ENCODE results near the gene NFAT5. TPM values are rescaled to one million over a fixed set of nuclear protein-coding genes. Genes with fewer than 3 reads are reported as not detected.
"Not testable (repeated sequence)": the region's sequence is repeated elsewhere in the genome, so short reads cannot be mapped to it uniquely, and the experiment has no call there.

The NFAT5 gene
- total RNA-seq, 4 donors from 2014 or later, result 37.4 to 109 (median 61.7) TPM

GRCh38 chr16:69632828-69633227 lies 67.1 kb downstream of the NFAT5 start:
- H3K36me3 ChIP-seq, result no peaks in the 10 kb centered on the region
- no peak overlapping the region for H3K4me3 ChIP-seq
- H3K9me3 ChIP-seq, result no peaks in the 10 kb centered on the region
- no peak for TF ChIP-seq POLR2A (IDR thresholded peaks at IDR 0.05)
- TF ChIP-seq, protein P1, sequence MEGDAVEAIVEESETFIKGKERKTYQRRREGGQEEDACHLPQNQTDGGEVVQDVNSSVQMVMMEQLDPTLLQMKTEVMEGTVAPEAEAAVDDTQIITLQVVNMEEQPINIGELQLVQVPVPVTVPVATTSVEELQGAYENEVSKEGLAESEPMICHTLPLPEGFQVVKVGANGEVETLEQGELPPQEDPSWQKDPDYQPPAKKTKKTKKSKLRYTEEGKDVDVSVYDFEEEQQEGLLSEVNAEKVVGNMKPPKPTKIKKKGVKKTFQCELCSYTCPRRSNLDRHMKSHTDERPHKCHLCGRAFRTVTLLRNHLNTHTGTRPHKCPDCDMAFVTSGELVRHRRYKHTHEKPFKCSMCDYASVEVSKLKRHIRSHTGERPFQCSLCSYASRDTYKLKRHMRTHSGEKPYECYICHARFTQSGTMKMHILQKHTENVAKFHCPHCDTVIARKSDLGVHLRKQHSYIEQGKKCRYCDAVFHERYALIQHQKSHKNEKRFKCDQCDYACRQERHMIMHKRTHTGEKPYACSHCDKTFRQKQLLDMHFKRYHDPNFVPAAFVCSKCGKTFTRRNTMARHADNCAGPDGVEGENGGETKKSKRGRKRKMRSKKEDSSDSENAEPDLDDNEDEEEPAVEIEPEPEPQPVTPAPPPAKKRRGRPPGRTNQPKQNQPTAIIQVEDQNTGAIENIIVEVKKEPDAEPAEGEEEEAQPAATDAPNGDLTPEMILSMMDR (IDR thresholded peaks at IDR 0.05), result no peak
- H3K4me1 ChIP-seq, result no peaks in the 10 kb centered on the region
- no peak overlapping the region for H3K27ac ChIP-seq
- intact Hi-C loops (cut with DNase I; ENCODE audit: low total_unique reads), result no loop called here
- no peak for DNase-seq
- no peaks in the 10 kb centered on the region for H3K27me3 ChIP-seq

GRCh38 chr16:69633375-69633774 lies 67.6 kb downstream of the NFAT5 start:
- Histone ChIP-seq H3K27me3 (no peaks in the 10 kb centered on the region), H3K4me3 (no peak overlapping the region), H3K36me3 (no peaks in the 10 kb centered on the region), H3K4me1 (no peaks in the 10 kb centered on the region), H3K27ac (no peak overlapping the region), H3K9me3 (no peaks in the 10 kb centered on the region)
- DNase-seq, result no peak
- intact Hi-C loops (cut with DNase I; ENCODE audit: low total_unique reads), result no loop called here
- TF ChIP-seq, protein P1 (IDR thresholded peaks at IDR 0.05), result no peak
- no peak for TF ChIP-seq POLR2A (IDR thresholded peaks at IDR 0.05)

DNA sequence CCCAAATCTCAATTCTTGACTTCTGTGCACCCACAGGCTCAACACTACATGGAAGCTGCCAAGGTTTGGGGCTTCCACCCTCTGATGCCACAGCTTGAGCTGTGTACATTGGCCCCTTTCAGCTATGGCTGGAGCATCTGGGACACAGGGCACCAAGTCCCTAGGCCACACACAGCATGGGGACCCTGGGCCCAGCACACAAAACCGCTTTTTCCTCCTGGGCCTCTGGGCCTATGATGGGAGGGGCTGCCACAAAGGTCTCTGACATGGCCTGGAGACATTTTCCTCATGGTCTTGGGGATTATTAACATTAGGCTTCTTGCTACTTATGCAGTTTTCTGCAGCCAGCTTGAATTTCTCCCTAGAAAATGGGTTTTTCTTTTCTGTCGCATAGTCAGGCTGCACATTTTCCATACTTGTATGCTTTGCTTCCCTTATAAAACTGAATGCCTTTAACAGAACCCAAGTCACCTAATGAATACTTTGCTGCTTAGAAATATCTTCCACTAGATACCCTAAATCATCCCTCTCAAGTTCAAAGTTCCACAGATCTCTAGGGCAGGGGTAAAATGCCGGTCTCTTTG lies 70.9 kb downstream of the NFAT5 start:
- H3K36me3 ChIP-seq; H3K27ac ChIP-seq; DNase-seq; H3K4me1 ChIP-seq; intact Hi-C loops (cut with DNase I; ENCODE audit: low total_unique reads); H3K4me3 ChIP-seq; H3K27me3 ChIP-seq; H3K9me3 ChIP-seq: not testable (repeated sequence)

GRCh38 chr16:69637206-69637865 lies 71.6 kb downstream of the NFAT5 start:
- H3K27ac ChIP-seq; H3K4me1 ChIP-seq; DNase-seq; H3K36me3 ChIP-seq; H3K27me3 ChIP-seq; H3K4me3 ChIP-seq; intact Hi-C loops (cut with DNase I; ENCODE audit: low total_unique reads); H3K9me3 ChIP-seq: not testable (repeated sequence)

GRCh38 chr16:69643997-69644396 lies 78.2 kb downstream of the NFAT5 start:
- H3K36me3 ChIP-seq; H3K27ac ChIP-seq; H3K4me1 ChIP-seq; H3K27me3 ChIP-seq; H3K4me3 ChIP-seq; H3K9me3 ChIP-seq; intact Hi-C loops (cut with DNase I; ENCODE audit: low total_unique reads); DNase-seq: not testable (repeated sequence)

GRCh38 chr16:69644790-69645189 lies 79.0 kb downstream of the NFAT5 start:
- Histone ChIP-seq H3K4me3 (no peak overlapping the region), H3K4me1 (no peaks in the 10 kb centered on the region), H3K27me3 (no peaks in the 10 kb centered on the region), H3K36me3 (no peaks in the 10 kb centered on the region), H3K27ac (no peak overlapping the region), H3K9me3 (no peaks in the 10 kb centered on the region)
- intact Hi-C loops (cut with DNase I; ENCODE audit: low total_unique reads), result no loop called here
- DNase-seq, result no peak
- TF ChIP-seq, protein P1 (IDR thresholded peaks at IDR 0.05), result no peak
- TF ChIP-seq POLR2A (IDR thresholded peaks at IDR 0.05), result no peak
